Sigmoid colon (tissue), 4 donors: ENCODE measurements around the gene MASP2.

Source experiments
- CTCF ChIP-seq, 4 experiments: fragments of 450-650 bp in 3 of 4; fragments of 200-600 bp in 1 of 4; IDR thresholded peaks; one replicate each; pipeline ENCODE4 v1.5.1; 2016 to 2019; ENCODE audit warnings: antibody characterized with exemption in 4 of 4, mild to moderate bottlenecking in 3 of 4, moderate library complexity in 2 of 4
- EP300 ChIP-seq, 4 donors: sonication (generic); formaldehyde crosslinking; IDR thresholded peaks; one replicate each; pipeline ENCODE4 v1.6.1; 2017; ENCODE audit warnings: antibody characterized with exemption in 4 of 4
- POLR2A ChIP-seq, 2 donors: fragments of 450-650 bp; IDR thresholded peaks; one replicate each; pipeline ENCODE4 v1.6.1; 2016; ENCODE audit warnings: antibody characterized with exemption in 2 of 2, mild to moderate bottlenecking in 2 of 2, moderate library complexity in 2 of 2
- POLR2AphosphoS5 ChIP-seq, 4 donors: sonication (generic); formaldehyde crosslinking; IDR thresholded peaks; one replicate each; pipeline ENCODE4 v1.6.1; 2017; ENCODE audit warnings: antibody characterized with exemption in 4 of 4

DNA sequence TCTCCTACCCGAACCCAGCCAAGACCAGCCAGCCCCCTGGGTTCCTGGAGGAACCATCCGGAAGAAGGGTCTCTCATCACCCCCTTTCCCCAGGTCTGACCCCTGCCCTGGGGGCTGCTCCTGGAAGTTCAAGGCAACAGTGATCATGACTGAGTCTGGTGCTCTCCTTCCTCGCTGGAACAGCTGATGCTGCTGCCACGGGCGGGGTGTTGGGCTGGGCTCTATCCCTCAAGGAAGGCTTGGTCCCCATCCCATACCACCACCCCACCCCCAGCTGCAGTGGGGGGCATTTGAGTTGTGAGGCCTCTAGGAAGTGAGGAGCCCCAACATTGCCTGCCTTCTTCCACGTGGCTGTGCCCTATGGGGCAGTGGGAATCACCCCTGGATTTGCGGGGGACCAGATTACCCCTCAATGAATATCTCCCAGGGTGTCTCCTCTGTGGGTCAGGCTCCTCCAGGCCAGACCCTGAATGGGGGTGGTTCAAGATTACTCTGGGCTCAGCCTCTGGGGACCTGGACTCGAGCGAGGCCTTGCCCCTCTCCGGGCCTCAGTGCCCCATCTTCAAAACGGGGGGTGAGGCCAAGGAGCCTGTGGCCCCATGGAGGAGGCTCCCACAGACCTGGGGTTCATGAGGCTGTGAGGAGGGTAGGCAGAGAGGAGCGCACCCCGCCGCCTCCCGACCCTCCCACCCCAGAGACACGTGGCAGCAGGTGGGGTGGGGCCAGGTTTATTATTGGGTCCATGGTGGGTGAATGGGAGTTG lies 2.8 kb downstream of the MASP2 start:
- no peak for TF ChIP-seq CTCF (IDR thresholded peaks at IDR 0.05)
- TF ChIP-seq POLR2AphosphoS5 (IDR thresholded peaks at IDR 0.05) = no peak
- TF ChIP-seq POLR2A (IDR thresholded peaks at IDR 0.05) = no peak
- no peak for TF ChIP-seq EP300 (IDR thresholded peaks at IDR 0.05)
